GM12892 (cell line): ENCODE data around the gene POLR3F.

ENCODE experiments used
- POLR2A ChIP-seq: IDR thresholded peaks from 2 replicates; pipeline ENCODE4 v1.6.1; 2011; ENCODE audit warnings: low read depth, low read length, control low read depth
- POLR2AphosphoS5 ChIP-seq: IDR thresholded peaks from 2 replicates; pipeline ENCODE4 v1.6.1; 2011; ENCODE audit warnings: low read depth, low read length, control low read depth
- TAF1 ChIP-seq: IDR thresholded peaks from 2 replicates; pipeline ENCODE4 v1.6.1; 2011; ENCODE audit warnings: low read depth, mild to moderate bottlenecking, control low read depth, low read length, borderline replicate concordance

GRCh38 chr20:18466574-18466893, 656 bp upstream of the POLR3F start:
- no peak for TF ChIP-seq POLR2A
- no peak for TF ChIP-seq POLR2AphosphoS5
- no peak for TF ChIP-seq TAF1
